ENCODE data around the gene WFDC10B. TPM values are rescaled to one million over a fixed set of nuclear protein-coding genes. Genes with fewer than 3 reads are reported as not detected.
"Not testable (repeated sequence)": the region's sequence is repeated elsewhere in the genome, so short reads cannot be mapped to it uniquely, and the experiment has no call there.

WFDC10B gene
- total RNA-seq, 1 donor from 2014 or later = not detected

DNA sequence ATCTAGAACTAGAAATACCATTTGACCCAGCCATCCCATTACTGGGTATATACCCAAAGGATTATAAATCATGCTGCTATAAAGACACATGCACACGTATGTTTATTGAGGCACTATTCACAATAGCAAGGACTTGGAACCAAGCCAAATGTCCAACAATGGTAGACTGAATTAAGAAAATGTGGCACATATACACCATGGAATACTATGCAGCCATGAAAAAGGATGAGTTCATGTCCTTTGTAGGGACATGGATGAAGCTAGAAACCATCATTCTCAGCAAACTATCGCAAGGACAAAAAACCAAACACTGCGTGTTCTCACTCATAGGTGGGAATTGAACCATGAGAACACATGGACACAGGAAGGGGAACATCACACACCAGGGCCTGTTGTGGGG lies 47.8 kb downstream of the WFDC10B start:
- not testable (repeated sequence) for H3K36me3 ChIP-seq (ENCODE audit: control insufficient read depth in 3 of 3, insufficient read depth in 3 of 3, low read length in 3 of 3); H3K27ac ChIP-seq (ENCODE audit: low read depth, low read length); H3K4me1 ChIP-seq (ENCODE audit: control insufficient read depth in 3 of 3, insufficient read depth in 3 of 3, low read length in 3 of 3); H3K4me3 ChIP-seq (ENCODE audit: low read length in 3 of 3); H3K27me3 ChIP-seq (ENCODE audit: control insufficient read depth in 3 of 3, insufficient read depth in 3 of 3, low read length in 3 of 3); H3K9me3 ChIP-seq (ENCODE audit: control insufficient read depth in 3 of 3, low read length in 3 of 3); H3K9ac ChIP-seq (ENCODE audit: low read depth in 1 of 3, low read length in 3 of 3)

DNA sequence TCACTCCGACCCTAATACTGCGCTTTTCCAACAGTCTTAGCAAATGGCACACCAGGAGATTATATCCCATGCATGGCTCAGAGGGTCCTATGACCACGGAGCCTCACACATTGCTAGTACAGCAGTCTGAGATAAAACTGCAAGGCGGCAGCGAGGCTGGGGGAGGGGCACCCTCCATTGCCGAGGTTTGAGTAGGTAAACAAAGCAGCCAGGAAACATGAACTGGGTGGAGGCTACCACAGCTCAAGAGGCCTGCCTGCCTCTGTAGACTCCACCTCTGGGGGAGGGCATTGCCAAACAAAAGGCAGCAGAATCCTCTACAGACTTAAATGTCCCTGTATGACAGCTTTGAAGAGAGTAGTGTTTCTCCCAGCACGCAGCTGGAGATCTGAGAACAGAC lies 53.1 kb downstream of the WFDC10B start:
- not testable (repeated sequence) for H3K36me3 ChIP-seq (ENCODE audit: control insufficient read depth in 3 of 3, insufficient read depth in 3 of 3, low read length in 3 of 3); H3K9me3 ChIP-seq (ENCODE audit: control insufficient read depth in 3 of 3, low read length in 3 of 3); H3K4me3 ChIP-seq (ENCODE audit: low read length in 3 of 3); H3K4me1 ChIP-seq (ENCODE audit: control insufficient read depth in 3 of 3, insufficient read depth in 3 of 3, low read length in 3 of 3); H3K27ac ChIP-seq (ENCODE audit: low read depth, low read length); H3K9ac ChIP-seq (ENCODE audit: low read depth in 1 of 3, low read length in 3 of 3); H3K27me3 ChIP-seq (ENCODE audit: control insufficient read depth in 3 of 3, insufficient read depth in 3 of 3, low read length in 3 of 3)

DNA sequence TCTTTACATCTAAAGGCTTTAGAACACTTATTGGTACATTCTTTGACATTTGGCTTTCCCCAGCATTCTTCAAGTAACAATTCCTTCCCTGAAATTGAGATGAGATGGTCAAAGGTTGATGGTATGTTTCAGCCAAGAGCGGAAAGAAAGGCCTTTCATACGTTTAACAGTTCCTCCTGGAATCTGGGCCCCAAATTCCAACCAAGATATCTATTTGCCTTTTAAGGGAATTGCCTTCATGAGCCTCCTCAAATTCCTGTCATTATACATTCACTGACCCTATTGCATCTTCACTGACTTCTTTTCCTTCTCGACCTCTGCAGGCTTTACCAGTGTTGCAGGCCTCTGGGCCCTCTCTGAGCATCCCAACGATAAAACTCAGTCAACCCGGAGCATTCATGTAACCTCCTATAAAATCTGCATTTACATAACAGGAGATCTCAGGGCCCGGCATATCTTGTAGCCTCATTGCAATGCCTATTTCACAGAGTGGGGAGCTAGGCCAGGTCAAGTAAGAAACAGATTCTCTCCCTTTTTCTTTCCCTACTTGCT lies 55.4 kb downstream of the WFDC10B start:
- Histone ChIP-seq H3K4me1 (ENCODE audit: control insufficient read depth in 3 of 3, insufficient read depth in 3 of 3, low read length in 3 of 3) (no peaks in the 10 kb centered on the region), H3K27me3 (ENCODE audit: control insufficient read depth in 3 of 3, insufficient read depth in 3 of 3, low read length in 3 of 3) (no peaks in the 10 kb centered on the region), H3K9me3 (ENCODE audit: control insufficient read depth in 3 of 3, low read length in 3 of 3) (no peaks in the 10 kb centered on the region), H3K36me3 (ENCODE audit: control insufficient read depth in 3 of 3, insufficient read depth in 3 of 3, low read length in 3 of 3) (no peaks in the 10 kb centered on the region), H3K4me3 (ENCODE audit: low read length in 3 of 3) (no peak overlapping the region), H3K9ac (ENCODE audit: low read depth in 1 of 3, low read length in 3 of 3) (no peak overlapping the region), H3K27ac (ENCODE audit: low read depth, low read length) (no peak overlapping the region)

DNA sequence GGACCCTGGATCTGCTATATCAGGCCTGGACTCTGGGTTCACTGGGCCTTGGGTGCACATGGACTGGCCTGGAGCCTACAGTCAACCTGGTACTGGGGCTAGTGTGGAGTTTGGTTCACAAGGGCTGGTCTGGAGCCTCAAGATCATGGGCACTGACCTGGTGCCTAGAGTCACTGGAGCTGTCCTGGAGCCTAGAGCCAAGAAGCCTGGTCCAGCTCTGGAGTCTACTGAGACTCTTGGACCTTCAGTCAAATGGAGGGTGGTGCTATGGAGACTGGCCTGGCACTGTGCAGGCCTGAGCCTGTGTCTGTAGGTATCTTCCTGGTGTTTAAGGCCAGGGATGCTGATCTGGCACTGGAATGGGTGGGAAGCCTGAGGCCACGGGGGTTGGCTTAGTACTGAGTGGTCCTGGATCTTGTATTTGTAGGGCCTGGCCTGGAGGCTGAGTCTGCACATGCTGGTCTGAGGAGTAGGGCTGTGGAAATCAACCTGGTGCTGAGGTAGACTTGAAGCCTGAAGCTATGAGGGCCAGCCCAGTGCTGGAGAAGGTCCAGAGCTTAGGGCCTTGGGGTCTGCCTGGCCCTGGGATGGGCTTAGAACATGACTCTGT lies 57.3 kb downstream of the WFDC10B start:
- H3K27me3 ChIP-seq (ENCODE audit: control insufficient read depth in 3 of 3, insufficient read depth in 3 of 3, low read length in 3 of 3) = no peaks in the 10 kb centered on the region

DNA sequence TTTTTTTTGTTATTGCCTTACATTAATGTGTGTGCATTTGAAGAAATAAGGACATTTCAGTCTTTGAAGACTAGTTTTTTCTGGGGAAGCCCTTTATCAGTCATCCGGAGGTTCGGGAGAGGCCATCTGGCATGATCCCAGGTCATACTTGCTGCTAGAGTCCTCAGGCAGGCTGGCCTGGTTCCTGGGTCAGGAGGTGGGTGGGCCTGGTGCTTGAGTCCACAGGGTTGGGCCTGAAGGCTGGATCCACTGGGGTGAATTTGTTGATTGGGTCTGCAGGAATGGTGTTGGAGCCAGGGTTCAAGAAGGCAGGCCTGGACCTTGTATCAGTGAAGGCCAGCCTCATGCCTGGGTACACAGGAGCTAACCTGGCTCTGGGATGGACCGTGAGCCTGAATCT lies 57.9 kb downstream of the WFDC10B start:
- Histone ChIP-seq H3K27ac (ENCODE audit: low read depth, low read length) (no peak overlapping the region), H3K36me3 (ENCODE audit: control insufficient read depth in 3 of 3, insufficient read depth in 3 of 3, low read length in 3 of 3) (no peaks in the 10 kb centered on the region), H3K9me3 (ENCODE audit: control insufficient read depth in 3 of 3, low read length in 3 of 3) (no peaks in the 10 kb centered on the region), H3K4me1 (ENCODE audit: control insufficient read depth in 3 of 3, insufficient read depth in 3 of 3, low read length in 3 of 3) (no peaks in the 10 kb centered on the region), H3K9ac (ENCODE audit: low read depth in 1 of 3, low read length in 3 of 3) (no peak overlapping the region), H3K4me3 (ENCODE audit: low read length in 3 of 3) (no peak overlapping the region), H3K27me3 (ENCODE audit: control insufficient read depth in 3 of 3, insufficient read depth in 3 of 3, low read length in 3 of 3) (no peaks in the 10 kb centered on the region)

More for the DNA sequence above, 57.3 kb downstream of the WFDC10B start:
- Histone ChIP-seq H3K9me3 (ENCODE audit: control insufficient read depth in 3 of 3, low read length in 3 of 3) (no peaks in the 10 kb centered on the region), H3K27ac (ENCODE audit: low read depth, low read length) (no peak overlapping the region), H3K9ac (ENCODE audit: low read depth in 1 of 3, low read length in 3 of 3) (no peak overlapping the region), H3K4me1 (ENCODE audit: control insufficient read depth in 3 of 3, insufficient read depth in 3 of 3, low read length in 3 of 3) (no peaks in the 10 kb centered on the region), H3K4me3 (ENCODE audit: low read length in 3 of 3) (no peak overlapping the region), H3K36me3 (ENCODE audit: control insufficient read depth in 3 of 3, insufficient read depth in 3 of 3, low read length in 3 of 3) (no peaks in the 10 kb centered on the region)

DNA sequence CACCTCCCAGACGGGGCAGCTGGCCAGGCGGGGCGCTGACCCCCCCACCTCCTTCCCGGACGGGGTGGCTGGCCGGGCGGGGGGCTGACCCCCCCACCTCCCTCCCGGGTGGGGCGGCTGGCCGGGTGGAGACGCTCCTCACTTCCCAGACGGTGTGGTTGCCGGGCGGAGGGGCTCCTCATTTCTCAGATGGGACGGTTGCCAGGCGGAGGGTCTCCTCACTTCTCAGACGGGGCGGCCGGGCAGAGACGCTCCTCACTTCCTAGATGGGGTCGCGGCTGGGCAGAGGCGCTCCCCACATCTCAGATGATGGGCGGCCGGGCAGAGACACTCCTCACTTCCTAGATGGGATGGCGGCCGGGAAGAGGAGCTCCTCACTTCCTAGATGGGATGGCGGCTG lies 59.0 kb downstream of the WFDC10B start:
- not testable (repeated sequence) for H3K4me3 ChIP-seq (ENCODE audit: low read length in 3 of 3); H3K27me3 ChIP-seq (ENCODE audit: control insufficient read depth in 3 of 3, insufficient read depth in 3 of 3, low read length in 3 of 3); H3K9me3 ChIP-seq (ENCODE audit: control insufficient read depth in 3 of 3, low read length in 3 of 3); H3K4me1 ChIP-seq (ENCODE audit: control insufficient read depth in 3 of 3, insufficient read depth in 3 of 3, low read length in 3 of 3); H3K9ac ChIP-seq (ENCODE audit: low read depth in 1 of 3, low read length in 3 of 3); H3K27ac ChIP-seq (ENCODE audit: low read depth, low read length); H3K36me3 ChIP-seq (ENCODE audit: control insufficient read depth in 3 of 3, insufficient read depth in 3 of 3, low read length in 3 of 3)

DNA sequence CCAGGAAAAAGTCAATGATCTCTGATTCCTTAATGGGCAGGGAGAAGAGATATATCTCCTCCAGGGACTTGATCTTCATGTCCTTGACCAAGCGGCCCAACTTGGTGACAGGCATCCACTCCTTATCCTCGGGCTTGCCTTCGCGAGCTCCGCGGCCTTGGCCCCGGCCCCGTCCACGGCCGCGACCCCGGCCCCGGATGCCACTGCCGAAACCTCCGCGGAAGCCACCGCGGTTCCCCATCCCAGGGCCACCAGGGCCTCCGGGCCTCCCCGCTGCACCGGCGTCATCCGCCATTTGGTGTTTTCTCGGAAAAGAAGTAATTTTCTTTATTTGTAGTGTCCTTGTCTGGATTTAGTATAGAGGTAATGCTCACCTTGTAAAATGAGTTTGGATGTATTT lies 63.7 kb downstream of the WFDC10B start:
- H3K4me3 ChIP-seq (ENCODE audit: low read length in 3 of 3); H3K4me1 ChIP-seq (ENCODE audit: control insufficient read depth in 3 of 3, insufficient read depth in 3 of 3, low read length in 3 of 3); H3K9ac ChIP-seq (ENCODE audit: low read depth in 1 of 3, low read length in 3 of 3); H3K27ac ChIP-seq (ENCODE audit: low read depth, low read length); H3K9me3 ChIP-seq (ENCODE audit: control insufficient read depth in 3 of 3, low read length in 3 of 3); H3K36me3 ChIP-seq (ENCODE audit: control insufficient read depth in 3 of 3, insufficient read depth in 3 of 3, low read length in 3 of 3); H3K27me3 ChIP-seq (ENCODE audit: control insufficient read depth in 3 of 3, insufficient read depth in 3 of 3, low read length in 3 of 3): not testable (repeated sequence)

DNA sequence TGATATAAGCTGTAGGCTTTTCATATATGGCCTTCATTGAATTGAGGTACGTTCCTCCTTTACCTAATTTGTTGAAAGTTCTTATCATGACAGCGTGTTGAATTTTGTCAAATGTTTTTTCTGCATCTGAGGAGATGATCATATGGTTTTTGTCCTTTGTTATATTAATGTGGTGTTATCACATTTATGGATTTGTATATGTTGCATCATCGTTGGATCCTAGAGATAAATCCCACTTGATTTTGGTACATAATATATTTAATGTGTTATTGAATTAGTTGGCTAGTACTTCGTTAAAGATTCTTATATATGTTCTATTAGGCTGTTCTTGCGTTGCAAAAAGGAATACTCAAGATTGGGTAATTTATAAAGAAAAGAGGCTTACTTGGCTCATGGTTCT lies 65.1 kb downstream of the WFDC10B start:
- Histone ChIP-seq H3K9me3 (ENCODE audit: control insufficient read depth in 3 of 3, low read length in 3 of 3) (no peaks in the 10 kb centered on the region), H3K27ac (ENCODE audit: low read depth, low read length) (no peak overlapping the region), H3K27me3 (ENCODE audit: control insufficient read depth in 3 of 3, insufficient read depth in 3 of 3, low read length in 3 of 3) (no peaks in the 10 kb centered on the region), H3K4me3 (ENCODE audit: low read length in 3 of 3) (no peak overlapping the region), H3K9ac (ENCODE audit: low read depth in 1 of 3, low read length in 3 of 3) (no peak overlapping the region), H3K4me1 (ENCODE audit: control insufficient read depth in 3 of 3, insufficient read depth in 3 of 3, low read length in 3 of 3) (no peaks in the 10 kb centered on the region), H3K36me3 (ENCODE audit: control insufficient read depth in 3 of 3, insufficient read depth in 3 of 3, low read length in 3 of 3) (no peaks in the 10 kb centered on the region)

DNA sequence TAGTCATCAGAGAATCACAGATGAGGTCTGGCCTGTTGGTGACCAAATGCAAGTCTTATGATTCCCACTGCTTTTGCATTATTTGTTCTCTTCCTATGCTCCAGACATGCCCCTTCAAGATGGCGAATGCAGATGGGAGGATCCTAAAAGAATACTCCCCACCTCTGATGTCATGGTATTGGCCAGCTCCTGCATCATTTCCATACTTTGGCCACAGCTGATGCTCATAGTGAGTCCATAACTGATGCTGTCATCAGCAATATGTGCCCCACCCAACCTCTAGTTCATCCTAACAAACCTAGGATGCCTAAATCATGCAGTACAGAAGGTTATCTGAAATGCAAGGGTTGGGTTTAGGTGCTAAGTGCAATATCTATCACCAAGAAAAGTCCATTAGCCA lies 68.3 kb downstream of the WFDC10B start:
- no peaks in the 10 kb centered on the region for H3K36me3 ChIP-seq (ENCODE audit: control insufficient read depth in 3 of 3, insufficient read depth in 3 of 3, low read length in 3 of 3)
- no peaks in the 10 kb centered on the region for H3K4me1 ChIP-seq (ENCODE audit: control insufficient read depth in 3 of 3, insufficient read depth in 3 of 3, low read length in 3 of 3)

More for the DNA sequence above, 68.3 kb downstream of the WFDC10B start:
- Histone ChIP-seq H3K27ac (ENCODE audit: low read depth, low read length) (no peak overlapping the region), H3K27me3 (ENCODE audit: control insufficient read depth in 3 of 3, insufficient read depth in 3 of 3, low read length in 3 of 3) (peaks cover 0 to 4% (median 0%) of the 10 kb centered on the region in 3 donors), H3K9ac (ENCODE audit: low read depth in 1 of 3, low read length in 3 of 3) (no peak overlapping the region), H3K9me3 (ENCODE audit: control insufficient read depth in 3 of 3, low read length in 3 of 3) (no peaks in the 10 kb centered on the region), H3K4me3 (ENCODE audit: low read length in 3 of 3) (no peak overlapping the region)
